H1 (cell line): ENCODE data around the gene CCDC200. TPM values are rescaled to one million over a fixed set of nuclear protein-coding genes. Genes with fewer than 3 reads are reported as not detected.

Experiments used
- CTCF ChIA-PET: fragments of 300-600 bp; sonication (Branson Sonifier 250); formaldehyde crosslinking; loops from one replicate; lab custom pipeline; 2021; ENCODE audit not compliant: partially characterized antibody; lab: Charles Lee
- POLR2A ChIA-PET: fragments of 300-600 bp; sonication (Branson Sonifier 250); formaldehyde crosslinking; loops from one replicate; lab custom pipeline; 2021; ENCODE audit warnings: inconsistent platforms; ENCODE audit not compliant: partially characterized antibody; lab: Charles Lee
- DNase-seq, 2 experiments: peaks; one replicate each; pipeline versions ENCODE4 v3.0.0 to v3.0.0-alpha.2; 2010 to 2022; ENCODE audit warnings: low spot score in 2 of 2, low read depth in 1 of 2, mixed read lengths in 1 of 2
- FAIRE-seq: peaks from 2 replicates; lab custom pipeline; 2011; peaks lifted over from hg19 to GRCh38; lab: Jason Lieb, UNC
- H2AFZ ChIP-seq: 2 replicates; pipeline ENCODE4 v1.8.1; 2012; ENCODE audit warnings: low read length, inconsistent platforms
- H2AK5ac ChIP-seq: 2 replicates; pipeline ENCODE4 v1.6.1; 2013; ENCODE audit warnings: low read depth, low read length
- H2BK120ac ChIP-seq: replicated peaks from 2 replicates; pipeline ENCODE3; 2013; ENCODE audit warnings: low read depth, low read length, inconsistent platforms
- H2BK12ac ChIP-seq: 2 replicates; pipeline ENCODE4 v1.6.1; 2013; ENCODE audit warnings: low read depth, low read length
- H2BK15ac ChIP-seq: 2 replicates; pipeline ENCODE4 v1.6.1; 2013; ENCODE audit warnings: low read length
- H2BK20ac ChIP-seq: 2 replicates; pipeline ENCODE4 v1.6.1; 2013; ENCODE audit warnings: low read length
- H2BK5ac ChIP-seq: 2 replicates; pipeline ENCODE4 v1.6.1; 2013; ENCODE audit warnings: low read depth, low read length
- H3K14ac ChIP-seq: 2 replicates; pipeline ENCODE4 v1.6.1; 2013; ENCODE audit warnings: inconsistent platforms; ENCODE audit not compliant: insufficient read length
- H3K18ac ChIP-seq: 2 replicates; pipeline ENCODE4 v1.6.1; 2013; ENCODE audit warnings: low read length; ENCODE audit errors: extremely low read depth
- H3K23ac ChIP-seq: 2 replicates; pipeline ENCODE4 v1.6.1; 2013; ENCODE audit warnings: inconsistent platforms; ENCODE audit not compliant: insufficient read length
- H3K23me2 ChIP-seq: 2 replicates; pipeline ENCODE4 v1.6.1; 2013; ENCODE audit warnings: low read depth, low read length
- H3K27ac ChIP-seq: 2 replicates; pipeline ENCODE4 v1.6.1; 2011; ENCODE audit warnings: low read depth, low read length, inconsistent platforms
- H3K27me3 ChIP-seq, 4 experiments: replicated peaks in 1 of 4; 1 replicate in 1 of 4; 2 replicates in 3 of 4; pipeline versions ENCODE4 v1.6.1 to v1.8.1; 2011 to 2013; ENCODE audit warnings: low read length in 3 of 4, mild to moderate bottlenecking in 3 of 4, inconsistent platforms in 2 of 4, mixed read lengths in 2 of 4, moderate library complexity in 1 of 4; ENCODE audit not compliant: control insufficient read depth in 3 of 4, insufficient read depth in 3 of 4; ENCODE audit errors: extremely low read depth in 1 of 4
- H3K36me3 ChIP-seq, 4 experiments: 2 replicates each; pipeline versions ENCODE4 v1.6.1 to v1.8.1; 2011 to 2013; ENCODE audit warnings: mild to moderate bottlenecking in 4 of 4, low read length in 3 of 4, moderate library complexity in 2 of 4, control low read depth in 1 of 4, inconsistent platforms in 1 of 4; ENCODE audit not compliant: insufficient read depth in 4 of 4, control insufficient read depth in 2 of 4
- H3K4ac ChIP-seq: replicated peaks from 2 replicates; pipeline ENCODE3; 2013; ENCODE audit warnings: low read length, low read depth, mixed read lengths, inconsistent platforms; ENCODE audit not compliant: insufficient read length
- H3K4me1 ChIP-seq, 4 experiments: replicated peaks in 1 of 4; 1 replicate in 1 of 4; 2 replicates in 3 of 4; pipeline versions ENCODE4 v1.6.1 to v1.8.1; 2011 to 2013; ENCODE audit warnings: low read length in 3 of 4, inconsistent platforms in 2 of 4, mixed read lengths in 1 of 4; ENCODE audit not compliant: insufficient read depth in 4 of 4, control insufficient read depth in 3 of 4
- H3K4me2 ChIP-seq, 2 experiments: 2 replicates each; pipeline versions ENCODE4 v1.6.1 to v1.8.1; 2011 to 2013; ENCODE audit warnings: low read depth in 2 of 2, low read length in 2 of 2, control low read depth in 1 of 2, inconsistent platforms in 1 of 2, mild to moderate bottlenecking in 1 of 2; ENCODE audit not compliant: insufficient read depth in 1 of 2
- H3K4me3 ChIP-seq, 4 experiments: fragments of 200-600, 300-600 bp in 1 of 4; sonication (generic), shearing (Covaris generic), sonication (Bioruptor Twin) in 1 of 4; 2 replicates each; pipeline versions ENCODE4 v1.5.1 to v1.8.1; 2011 to 2016; ENCODE audit warnings: low read length in 4 of 4, low read depth in 3 of 4, control low read depth in 2 of 4, inconsistent platforms in 2 of 4, mild to moderate bottlenecking in 2 of 4, mixed read lengths in 1 of 4, moderate library complexity in 1 of 4; ENCODE audit not compliant: insufficient read depth in 2 of 4; ENCODE audit errors: extremely low read depth in 1 of 4
- H3K56ac ChIP-seq: replicated peaks from 2 replicates; pipeline ENCODE3; 2013; ENCODE audit warnings: low read depth, mild to moderate bottlenecking, mixed read lengths, low read length, inconsistent platforms; ENCODE audit not compliant: insufficient read length
- H3K79me1 ChIP-seq: 2 replicates; pipeline ENCODE4 v1.6.1; 2013; ENCODE audit warnings: low read depth, low read length, control low read depth
- H3K79me2 ChIP-seq, 2 experiments: 2 replicates each; pipeline versions ENCODE4 v1.6.1 to v1.8.1; 2012 to 2013; ENCODE audit warnings: low read length in 2 of 2, mild to moderate bottlenecking in 2 of 2, inconsistent platforms in 1 of 2; ENCODE audit not compliant: insufficient read depth in 2 of 2, control insufficient read depth in 1 of 2
- H3K9ac ChIP-seq, 4 experiments: replicated peaks in 1 of 4; 1 replicate in 1 of 4; 2 replicates in 3 of 4; pipeline versions ENCODE4 v1.6.1 to v1.8.1; 2011 to 2013; ENCODE audit warnings: low read depth in 3 of 4, low read length in 3 of 4, control low read depth in 2 of 4, mild to moderate bottlenecking in 2 of 4, moderate library complexity in 2 of 4, inconsistent platforms in 1 of 4; ENCODE audit errors: extremely low read depth in 1 of 4
- H3K9me3 ChIP-seq, 2 experiments: 2 replicates each; pipeline versions ENCODE4 v1.6.1 to v1.8.1; 2012 to 2013; ENCODE audit warnings: mild to moderate bottlenecking in 2 of 2, moderate library complexity in 2 of 2, control low read depth in 1 of 2, inconsistent platforms in 1 of 2, low read depth in 1 of 2, low read length in 1 of 2, mixed read lengths in 1 of 2; ENCODE audit not compliant: insufficient read depth in 2 of 2
- H4K20me1 ChIP-seq, 2 experiments: replicated peaks in 1 of 2; 2 replicates each; pipeline versions ENCODE3 to v1.8.1; 2011 to 2013; ENCODE audit warnings: inconsistent platforms in 2 of 2, low read length in 2 of 2, mild to moderate bottlenecking in 1 of 2; ENCODE audit not compliant: insufficient read depth in 2 of 2, control insufficient read depth in 1 of 2
- H4K5ac ChIP-seq: 2 replicates; pipeline ENCODE4 v1.6.1; 2013; ENCODE audit warnings: low read length, low read depth, mixed read lengths, inconsistent platforms; ENCODE audit not compliant: insufficient read length
- H4K8ac ChIP-seq: 2 replicates; pipeline ENCODE4 v1.8.0; 2013; ENCODE audit warnings: mild to moderate bottlenecking, moderate library complexity, low read length, inconsistent platforms; ENCODE audit not compliant: insufficient read depth; ENCODE audit errors: extremely low read depth
- H4K91ac ChIP-seq: replicated peaks from 2 replicates; pipeline ENCODE3; 2013; ENCODE audit warnings: low read length, mixed read lengths, inconsistent platforms; ENCODE audit not compliant: insufficient read length
- BACH1 ChIP-seq: IDR thresholded peaks from 2 replicates; pipeline ENCODE4 v1.6.1; 2012; ENCODE audit warnings: low read length, improper control_type of control experiment
- BRCA1 ChIP-seq: IDR thresholded peaks from 2 replicates; pipeline ENCODE4 v1.6.1; 2012; ENCODE audit warnings: low read depth, low read length, improper control_type of control experiment
- CBX5 ChIP-seq: fragments of 300-800, 300-1000 bp; sonication (generic); IDR thresholded peaks from 2 replicates; pipeline ENCODE4 v1.7.1; 2016; ENCODE audit warnings: antibody characterized with exemption, low read length, low read depth
- HDAC2 ChIP-seq, 2 experiments: fragments of 300-600 bp in 1 of 2; sonication (generic) in 1 of 2; IDR thresholded peaks; 2 replicates each; pipeline ENCODE4 v1.6.1; 2011 to 2012; ENCODE audit warnings: low read depth in 2 of 2, low read length in 2 of 2, mild to moderate bottlenecking in 2 of 2, moderate library complexity in 2 of 2, borderline replicate concordance in 1 of 2, inconsistent platforms in 1 of 2
- JUND ChIP-seq: IDR thresholded peaks from 2 replicates; pipeline ENCODE4 v1.6.1; 2011; ENCODE audit warnings: mild to moderate bottlenecking, improper control_type of control experiment, low read length
- KDM4A ChIP-seq: IDR thresholded peaks from one replicate; pipeline ENCODE4 v1.7.1; 2012; ENCODE audit warnings: low read depth, mild to moderate bottlenecking, moderate library complexity, low read length, inconsistent platforms; ENCODE audit not compliant: severe bottlenecking
- KDM5A ChIP-seq: fragments of 200-600 bp; IDR thresholded peaks from 2 replicates; pipeline ENCODE4 v1.7.1; 2012; ENCODE audit warnings: mild to moderate bottlenecking, low read length, inconsistent platforms, mixed read lengths
- MAX ChIP-seq: IDR thresholded peaks from 2 replicates; pipeline ENCODE4 v1.6.1; 2012; ENCODE audit warnings: inconsistent platforms
- SIN3A ChIP-seq, 2 experiments: IDR thresholded peaks in 1 of 2; conservative IDR thresholded peaks in 1 of 2; 2 replicates each; pipeline ENCODE4 v1.6.1; 2011 to 2012; ENCODE audit warnings: low read length in 2 of 2, improper control_type of control experiment in 1 of 2, low read depth in 1 of 2, mild to moderate bottlenecking in 1 of 2
- SIX5 ChIP-seq: IDR thresholded peaks from 2 replicates; pipeline ENCODE4 v1.6.1; 2011; ENCODE audit warnings: mild to moderate bottlenecking, low read depth, low read length
- SP2 ChIP-seq: IDR thresholded peaks from 2 replicates; pipeline ENCODE4 v1.6.1; 2012; ENCODE audit warnings: mild to moderate bottlenecking, low read length, inconsistent platforms
- TCF12 ChIP-seq: IDR thresholded peaks from 2 replicates; pipeline ENCODE4 v1.6.1; 2011; ENCODE audit warnings: low read depth, mild to moderate bottlenecking, low read length
- USF2 ChIP-seq: IDR thresholded peaks from 2 replicates; pipeline ENCODE4 v1.6.1; 2011; ENCODE audit warnings: low read length, improper control_type of control experiment
- WGBS, 2 experiments: shearing (Covaris generic) in 1 of 2; methylation state at CpG; one replicate each; pipeline versions ENCODE4 v1.1.6 to v1.1.7; 2013 to 2015; ENCODE audit warnings: low lambda C conversion rate in 2 of 2, mixed read lengths in 2 of 2, inconsistent platforms in 1 of 2, low coverage in 1 of 2, missing lambda C conversion rate in 1 of 2; ENCODE audit not compliant: insufficient replicate concordance in 2 of 2, insufficient coverage in 1 of 2, insufficient read length in 1 of 2; ENCODE audit errors: extremely low coverage in 1 of 2, missing lambda C conversion rate in 1 of 2; 5-methylcytosine and 5-hydroxymethylcytosine counted together
- polyA plus RNA-seq, 7 experiments: library from polyadenylated mRNA; depleted of rRNA in 3 of 7; stranded (reverse) in 5 of 7; unstranded in 2 of 7; fragments of >200 nt in 5 of 7; fragments of 200-250 nt in 2 of 7; gene quantifications; 1 replicate in 5 of 7; 2 replicates in 1 of 7; 4 replicates in 1 of 7; pipeline versions ENCODE4 v1.2.1 to v1.2.3, GENCODE V29; 2011 to 2013; ENCODE audit warnings: missing spikeins in 2 of 7, mixed read lengths in 2 of 7
- total RNA-seq: library from RNA; stranded (reverse); fragmentation: NEBNext Ultra II Directional; extraction: Animal tissue kit (Norgen Biotek cat#: 25700); gene quantifications from 2 replicates; pipeline ENCODE4 v1.2.1, GENCODE V29; 2021

The CCDC200 gene
- total and polyA plus RNA-seq, 2 of the 8 experiments (the other 6 are each of a cell fraction or from before 2014, with no cell fraction given) = 0.11 TPM; not detected in 1

GRCh38 chr17:43183921-43184320 lies 44.5 kb downstream of the CCDC200 start:
- WGBS, 2 experiments = 95% methylated on average over 3 of the region's 3 CpGs; no CpG with 5 or more reads in 1 of the 2 experiments
- H4K8ac ChIP-seq = no peak overlapping the region
- H3K23ac ChIP-seq = no peak overlapping the region
- no peak overlapping the region for H3K14ac ChIP-seq
- H3K56ac ChIP-seq = no peak overlapping the region
- H3K36me3 ChIP-seq = peaks cover 0 to 24% (median 6%) of the 10 kb centered on the region in 4 experiments; a peak in 4 of 8 replicates
- no peak overlapping the region for H4K91ac ChIP-seq
- H4K5ac ChIP-seq = no peak overlapping the region
- H2BK120ac ChIP-seq = no peak overlapping the region
- no peaks in the 10 kb centered on the region for H3K79me1 ChIP-seq
- H3K4me3 ChIP-seq = no peak overlapping the region
- no peaks in the 10 kb centered on the region for H3K23me2 ChIP-seq
- POLR2A ChIA-PET = interaction anchor here (1.1 to 1.3 kb wide), 2 partner anchors 28 to 186 kb away, joined by 3 read pairs; partner anchors contain the start of gene TMEM106A
- H3K79me2 ChIP-seq = no peaks in the 10 kb centered on the region
- no peak overlapping the region for H2BK12ac ChIP-seq
- H4K20me1 ChIP-seq = no peaks in the 10 kb centered on the region
- CTCF ChIA-PET = interaction anchor here (0.6 kb wide), 1 partner anchor 157 kb away, joined by 3 read pairs; no protein-coding TSS in a partner anchor
- H3K4me2 ChIP-seq = no peak overlapping the region
- no peak for FAIRE-seq
- H3K9me3 ChIP-seq = no peaks in the 10 kb centered on the region
- H2AK5ac ChIP-seq = no peak overlapping the region
- H2BK20ac ChIP-seq = no peak overlapping the region
- H3K4ac ChIP-seq = no peak overlapping the region
- H3K9ac ChIP-seq = no peak overlapping the region
- H3K18ac ChIP-seq = no peak overlapping the region
- H2BK5ac ChIP-seq = no peak overlapping the region
- no peak overlapping the region for H3K27ac ChIP-seq
- H3K27me3 ChIP-seq = no peaks in the 10 kb centered on the region
- no peaks in the 10 kb centered on the region for H3K4me1 ChIP-seq
- no peak overlapping the region for H2AFZ ChIP-seq
- no peak for DNase-seq
- no peak overlapping the region for H2BK15ac ChIP-seq
- TF ChIP-seq MAX (no peak), SIN3A (conservative IDR thresholded peaks at IDR 0.05 in 1 of 2, IDR thresholded peaks at IDR 0.05 in 1 of 2; ENCODE audit: low read depth in 1 of 2, low read length in 2 of 2) (no peak), SP2 (no peak), SIX5 (no peak), CBX5 (no peak), KDM4A (no peak), BACH1 (no peak), HDAC2 (IDR thresholded peaks at IDR 0.05; ENCODE audit: borderline replicate concordance in 1 of 2, low read depth in 2 of 2, low read length in 2 of 2) (no peak), USF2 (no peak), JUND (no peak), BRCA1 (no peak), KDM5A (no peak), TCF12 (no peak)
